ENCODE data around the gene C9orf78. TPM values are rescaled to one million over a fixed set of nuclear protein-coding genes. Genes with fewer than 3 reads are reported as not detected.

The C9orf78 gene
- total RNA-seq, 1 donor from 2014 or later = 34.1 TPM

DNA sequence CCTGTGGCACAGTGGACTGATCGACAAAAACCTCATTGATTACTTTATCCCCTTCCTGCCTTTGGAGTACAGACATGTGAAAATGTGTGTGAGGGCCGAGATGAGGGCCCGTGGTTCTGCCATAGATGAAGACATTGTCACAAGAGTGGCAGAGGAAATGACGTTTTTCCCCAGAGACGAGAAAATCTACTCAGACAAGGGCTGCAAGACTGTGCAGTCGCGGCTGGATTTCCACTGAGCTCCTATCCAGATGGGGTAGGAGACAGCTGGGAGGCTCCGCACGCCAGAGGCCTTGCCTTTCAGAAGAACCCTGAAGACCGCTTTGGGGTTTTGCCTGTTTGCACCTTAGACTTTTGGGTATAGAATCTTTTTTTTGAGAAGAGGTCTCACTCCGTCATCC lies 25.7 kb downstream of the C9orf78 start:
- H3K36me3 Mint-ChIP-seq (ENCODE audit: low read depth) = peaks cover 75% of the 10 kb centered on the region
- no peaks in the 10 kb centered on the region for H3K27me3 Mint-ChIP-seq
- H3K4me1 Mint-ChIP-seq = peaks cover 18% of the 10 kb centered on the region
- ChIA-PET POLR2A (no interaction called here), CTCF (no interaction called here)
- intact Hi-C loops (cut with micrococcal nuclease) = no loop called here
- no peak for ATAC-seq (ENCODE audit: low read depth)
- TF ChIP-seq, protein P1, sequence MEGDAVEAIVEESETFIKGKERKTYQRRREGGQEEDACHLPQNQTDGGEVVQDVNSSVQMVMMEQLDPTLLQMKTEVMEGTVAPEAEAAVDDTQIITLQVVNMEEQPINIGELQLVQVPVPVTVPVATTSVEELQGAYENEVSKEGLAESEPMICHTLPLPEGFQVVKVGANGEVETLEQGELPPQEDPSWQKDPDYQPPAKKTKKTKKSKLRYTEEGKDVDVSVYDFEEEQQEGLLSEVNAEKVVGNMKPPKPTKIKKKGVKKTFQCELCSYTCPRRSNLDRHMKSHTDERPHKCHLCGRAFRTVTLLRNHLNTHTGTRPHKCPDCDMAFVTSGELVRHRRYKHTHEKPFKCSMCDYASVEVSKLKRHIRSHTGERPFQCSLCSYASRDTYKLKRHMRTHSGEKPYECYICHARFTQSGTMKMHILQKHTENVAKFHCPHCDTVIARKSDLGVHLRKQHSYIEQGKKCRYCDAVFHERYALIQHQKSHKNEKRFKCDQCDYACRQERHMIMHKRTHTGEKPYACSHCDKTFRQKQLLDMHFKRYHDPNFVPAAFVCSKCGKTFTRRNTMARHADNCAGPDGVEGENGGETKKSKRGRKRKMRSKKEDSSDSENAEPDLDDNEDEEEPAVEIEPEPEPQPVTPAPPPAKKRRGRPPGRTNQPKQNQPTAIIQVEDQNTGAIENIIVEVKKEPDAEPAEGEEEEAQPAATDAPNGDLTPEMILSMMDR (IDR thresholded peaks at IDR 0.05) = no peak
- no peak for DNase-seq
- H3K4me3 Mint-ChIP-seq = no peak overlapping the region
- H3K9me3 Mint-ChIP-seq = no peaks in the 10 kb centered on the region
- no peak overlapping the region for H3K27ac Mint-ChIP-seq

DNA sequence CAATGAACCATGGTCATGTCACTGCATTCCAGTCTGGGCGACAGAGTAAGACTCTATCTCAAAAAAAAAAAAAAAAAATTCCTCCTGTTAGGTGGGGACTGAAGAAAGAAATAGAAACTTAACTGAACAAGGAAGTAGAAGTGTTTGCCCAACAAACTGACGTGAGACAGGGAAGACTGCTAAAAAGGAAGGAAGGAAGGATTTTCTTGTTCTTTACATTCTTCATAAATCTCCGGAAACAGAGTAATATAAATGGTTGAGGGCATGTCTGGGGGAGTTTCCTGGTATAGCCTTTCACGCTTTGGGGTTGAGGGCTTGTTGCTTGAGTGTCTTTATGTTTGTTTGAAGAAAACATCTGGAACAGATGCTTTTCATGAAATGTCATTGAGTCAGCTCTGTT lies 29.0 kb downstream of the C9orf78 start:
- Mint-ChIP-seq H3K9me3 (no peaks in the 10 kb centered on the region), H3K4me1 (peaks cover 26% of the 10 kb centered on the region), H3K4me3 (peak overlapping the region; percentile 19), H3K27ac (no peak overlapping the region), H3K27me3 (no peaks in the 10 kb centered on the region), H3K36me3 (ENCODE audit: low read depth) (peaks cover 55% of the 10 kb centered on the region)
- no peak for ATAC-seq (ENCODE audit: low read depth)
- ChIA-PET POLR2A (no interaction called here), CTCF (no interaction called here)
- DNase-seq = no peak
- intact Hi-C loops (cut with micrococcal nuclease) = no loop called here
- TF ChIP-seq, protein P1 (IDR thresholded peaks at IDR 0.05) = no peak

DNA sequence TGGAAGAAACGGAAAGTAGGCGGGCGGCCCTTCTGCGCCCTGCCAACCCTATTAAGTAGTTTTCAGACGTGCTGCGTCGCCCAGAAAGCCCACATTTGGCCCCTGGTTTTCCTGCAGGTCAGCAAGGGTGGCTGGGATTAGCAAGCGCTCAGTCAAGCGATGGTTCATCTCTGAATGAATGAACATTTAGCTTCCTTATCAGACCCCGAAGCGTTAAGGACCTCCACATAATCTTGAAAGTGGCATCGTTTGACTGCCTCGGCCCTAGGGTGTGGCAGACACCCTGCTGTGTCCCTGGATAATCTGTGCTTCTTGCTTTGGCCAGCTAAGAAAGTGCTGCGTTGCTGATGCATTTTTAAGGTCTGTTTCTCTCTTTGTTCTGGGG lies 31.4 kb downstream of the C9orf78 start:
- H3K27ac Mint-ChIP-seq = peak overlapping the region; percentile 50
- no peak for DNase-seq
- peaks cover 32% of the 10 kb centered on the region for H3K36me3 Mint-ChIP-seq (ENCODE audit: low read depth)
- intact Hi-C loops (cut with micrococcal nuclease) = loop anchor here (1.0 to 5.0 kb wide), 6 partner anchors 21 to 776 kb away; partner anchors contain the start of genes ASB6, C9orf78, FUBP3 and TOR1A
- ChIA-PET CTCF (interaction anchor here (0.7 kb wide), 1 partner anchor 663 kb away, joined by 3 read pairs; no protein-coding TSS in a partner anchor), POLR2A (interaction anchor here (0.8 to 3.2 kb wide), 5 partner anchors 17 to 32 kb away, joined by 3 to 10 read pairs (median 4); partner anchors contain the start of genes C9orf78, TOR1A and USP20)
- TF ChIP-seq, protein P1 (IDR thresholded peaks at IDR 0.05) = no peak
- no peaks in the 10 kb centered on the region for H3K27me3 Mint-ChIP-seq
- H3K9me3 Mint-ChIP-seq = no peaks in the 10 kb centered on the region
- no peak for ATAC-seq (ENCODE audit: low read depth)
- H3K4me3 Mint-ChIP-seq = peak overlapping the region; percentile 92
- peaks cover 22% of the 10 kb centered on the region for H3K4me1 Mint-ChIP-seq

DNA sequence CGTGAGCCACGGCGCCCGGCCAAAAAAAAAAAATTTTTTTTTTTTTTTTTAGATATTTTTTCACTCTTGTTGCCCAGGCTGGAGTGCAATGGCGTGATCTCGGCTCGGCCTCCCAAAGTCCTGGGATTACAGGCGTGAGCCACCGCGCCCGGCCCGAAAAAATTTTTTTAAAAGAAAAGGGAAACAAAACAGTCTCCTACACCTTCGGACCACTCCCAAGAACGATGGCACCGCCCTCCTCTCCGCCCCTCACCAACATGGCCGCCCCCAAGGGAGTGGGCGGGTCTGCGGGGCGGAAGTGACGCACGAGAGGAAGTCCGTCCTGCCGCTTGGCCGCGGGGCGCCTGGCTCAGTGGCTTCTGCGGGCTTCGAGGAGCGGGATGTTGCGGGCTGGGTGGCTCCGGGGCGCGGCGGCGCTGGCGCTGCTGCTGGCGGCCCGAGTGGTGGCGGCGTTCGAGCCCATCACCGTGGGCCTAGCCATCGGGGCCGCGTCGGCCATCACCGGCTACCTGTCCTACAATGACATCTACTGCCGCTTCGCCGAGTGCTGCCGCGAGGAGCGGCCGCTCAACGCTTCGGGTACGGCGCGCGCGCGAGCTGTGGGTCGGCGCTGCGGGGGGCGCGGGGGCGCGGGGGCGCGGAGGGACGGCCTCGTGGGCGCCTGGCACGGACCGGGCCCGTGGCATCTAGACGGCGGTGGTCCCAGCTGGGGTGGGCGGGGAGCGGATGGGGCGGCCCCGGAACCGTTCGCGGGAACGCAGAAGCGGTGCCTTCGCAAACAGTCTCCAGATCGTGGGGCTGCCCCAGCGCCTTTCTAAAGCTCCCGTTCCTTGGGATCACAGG lies 32.0 kb downstream of the C9orf78 start, which contains the start of gene TOR1B:
Gene TOR1B, plus strand, starts transcription at position 352 of the 843 bp plus-strand sequence. Its CDS starts 29 bp downstream, at position 381.
- peak; percentile 95 for ATAC-seq (ENCODE audit: low read depth)
- TF ChIP-seq, protein P1 (IDR thresholded peaks at IDR 0.05) = no peak
- peaks cover 28% of the 10 kb centered on the region for H3K36me3 Mint-ChIP-seq (ENCODE audit: low read depth)
- H3K27me3 Mint-ChIP-seq = no peaks in the 10 kb centered on the region
- intact Hi-C loops (cut with micrococcal nuclease) = loop anchor here (1.0 to 5.0 kb wide), 6 partner anchors 21 to 776 kb away; partner anchors contain the start of genes ASB6, C9orf78, FUBP3 and TOR1A
- peak within 1 kb of the TSS; percentile 93 for H3K27ac Mint-ChIP-seq
- H3K4me3 Mint-ChIP-seq = peak within 1 kb of the TSS; percentile 92
- H3K9me3 Mint-ChIP-seq = no peaks in the 10 kb centered on the region
- POLR2A ChIA-PET = interaction anchor here (0.5 to 3.2 kb wide), 14 partner anchors 17 to 1306 kb away, joined by 3 to 10 read pairs (median 5); partner anchors contain the start of genes C9orf78, TOR1A and USP20
- peak; percentile 99 for DNase-seq
- CTCF ChIA-PET = interaction anchor here (0.7 kb wide), 1 partner anchor 663 kb away, joined by 3 read pairs; no protein-coding TSS in a partner anchor
- peaks cover 22% of the 10 kb centered on the region for H3K4me1 Mint-ChIP-seq

DNA sequence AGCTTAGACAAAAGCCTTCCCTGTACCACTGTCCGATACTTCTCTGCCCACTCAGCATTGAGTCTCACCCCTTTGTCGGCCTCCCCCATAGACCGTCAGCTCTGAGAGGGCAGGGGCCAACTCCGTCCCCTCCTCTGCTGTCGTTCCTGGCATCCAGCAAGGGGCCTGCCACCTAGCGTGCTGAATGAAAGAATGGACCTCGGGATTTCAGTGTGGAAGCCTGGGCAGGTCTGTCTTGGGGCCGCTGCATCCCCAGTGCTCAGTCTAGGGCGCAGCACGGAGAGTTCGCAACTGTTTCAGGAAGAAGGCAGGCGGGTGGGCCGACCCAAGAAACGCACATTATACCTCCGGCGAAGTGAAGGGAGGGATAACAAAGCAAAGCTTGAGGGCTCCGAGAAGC lies 33.6 kb downstream of the C9orf78 start:
- CTCF ChIA-PET = interaction anchor here (1.0 kb wide), 1 partner anchor 11 kb away, joined by 3 read pairs; no protein-coding TSS in a partner anchor
- no peak for ATAC-seq (ENCODE audit: low read depth)
- intact Hi-C loops (cut with micrococcal nuclease) = loop anchor here (5.0 kb wide), 1 partner anchor 436 kb away; no protein-coding TSS in a partner anchor

More for the DNA sequence above, 33.6 kb downstream of the C9orf78 start:
- Mint-ChIP-seq H3K9me3 (no peaks in the 10 kb centered on the region), H3K4me1 (peaks cover 22% of the 10 kb centered on the region), H3K27me3 (no peaks in the 10 kb centered on the region), H3K36me3 (ENCODE audit: low read depth) (peaks cover 17% of the 10 kb centered on the region), H3K27ac (no peak overlapping the region), H3K4me3 (peak overlapping the region; percentile 51)
- TF ChIP-seq, protein P1 (IDR thresholded peaks at IDR 0.05) = no peak
- DNase-seq = no peak
- POLR2A ChIA-PET = interaction anchor here (1.0 to 1.1 kb wide), 2 partner anchors 33 to 440 kb away, joined by 6 to 7 read pairs; no protein-coding TSS in a partner anchor
